Right lung (tissue), 10 donors: ENCODE measurements around the gene SEPTIN3. TPM values are rescaled to one million over a fixed set of nuclear protein-coding genes. Genes with fewer than 3 reads are reported as not detected.

ENCODE experiments used
- DNase-seq, 2 donors: peaks; one replicate each; pipeline ENCODE4 v3.0.0-alpha.2; 2013
- long read RNA-seq, 8 donors: transcript quantifications; one replicate each; lab custom pipeline, GENCODE V29; 2026
- polyA plus RNA-seq, 5 donors: library from polyadenylated mRNA; unstranded; fragments of 120-200 nt; gene quantifications; one replicate each; pipeline versions ENCODE4 v1.2.1 to v1.2.3, GENCODE V29; 2013; ENCODE audit warnings: inconsistent platforms in 1 of 5, low replicate concordance in 1 of 5; ENCODE audit not compliant: insufficient read length in 5 of 5, insufficient read depth in 1 of 5

SEPTIN3 gene
- 1 to 10 TPM; 1.3 to 1.7 (median 1.4) TPM for polyA plus RNA-seq
- long read RNA-seq, donor 1, result 0 reads
- long read RNA-seq, donor 2, full-length matches to known transcripts, result 1 of 1 reads
- long read RNA-seq, donor 2, partial matches to known transcripts, result 0 of 1 reads
- long read RNA-seq, donor 2, other reads (novel, unspliced or antisense), result 0 of 1 reads
- long read RNA-seq, donor 3, result 0 reads
- long read RNA-seq, donor 4, result 0 reads
- long read RNA-seq, donor 5, result 0 reads
- long read RNA-seq, donor 6, full-length matches to known transcripts, result 2 of 2 reads
- long read RNA-seq, donor 6, partial matches to known transcripts, result 0 of 2 reads
- long read RNA-seq, donor 6, other reads (novel, unspliced or antisense), result 0 of 2 reads
- long read RNA-seq, donor 7, result 0 reads
- long read RNA-seq, donor 8, result 0 reads

- DNase-seq, result no peak
Observed at GRCh38 chr22:41969110-41969646, at the start of gene SEPTIN3. SEPTIN3 (plus strand) TSS chr22:41969443; CDS start chr22:41971493, 2,050 bp downstream.

- DNase-seq, result no peak
Observed at GRCh38 chr22:41920271-41920976, 48.8 kb upstream of the SEPTIN3 start.

- no peak for DNase-seq
Observed at GRCh38 chr22:41922328-41922727, 46.9 kb upstream of the SEPTIN3 start.

GRCh38 chr22:41922940-41923594, 46.2 kb upstream of the SEPTIN3 start:
- DNase-seq, result no peak

GRCh38 chr22:41923595-41924276, 45.5 kb upstream of the SEPTIN3 start:
- DNase-seq, result no peak

- no peak for DNase-seq
Observed at GRCh38 chr22:41925783-41926460, 43.3 kb upstream of the SEPTIN3 start.

- no peak for DNase-seq
Observed at GRCh38 chr22:41927813-41928212, 41.4 kb upstream of the SEPTIN3 start.

GRCh38 chr22:41928593-41929417, 40.4 kb upstream of the SEPTIN3 start:
- no peak for DNase-seq

GRCh38 chr22:41929418-41929810, 39.8 kb upstream of the SEPTIN3 start:
- no peak for DNase-seq

GRCh38 chr22:41931701-41932269, 37.5 kb upstream of the SEPTIN3 start:
- DNase-seq, result no peak

GRCh38 chr22:41932353-41932752, 36.9 kb upstream of the SEPTIN3 start:
- no peak for DNase-seq

- DNase-seq, result no peak
Observed at GRCh38 chr22:41933411-41934177, 35.6 kb upstream of the SEPTIN3 start.

- no peak for DNase-seq
Observed at GRCh38 chr22:41934284-41935014, 34.8 kb upstream of the SEPTIN3 start.

GRCh38 chr22:41935015-41935351, 34.3 kb upstream of the SEPTIN3 start:
- no peak for DNase-seq

- DNase-seq, result no peak
Observed at GRCh38 chr22:41935509-41935908, 33.7 kb upstream of the SEPTIN3 start.

- DNase-seq, result no peak
Observed at GRCh38 chr22:41936894-41937169, 32.4 kb upstream of the SEPTIN3 start.

GRCh38 chr22:41939981-41940831, 29.0 kb upstream of the SEPTIN3 start:
- DNase-seq, result no peak
